ENCODE data around the gene RNF208. TPM values are rescaled to one million over a fixed set of nuclear protein-coding genes. Genes with fewer than 3 reads are reported as not detected.

RNF208 gene
- total and polyA plus RNA-seq, 9 of the 15 experiments (the other 6 are each of a cell fraction or from before 2014, with no cell fraction given): 0.15 to 6.9 (median 0.50) TPM; not detected in 2

GRCh38 chr9:137182836-137183235 is 39.2 kb downstream of the RNF208 start:
- Histone ChIP-seq H3K9ac (ENCODE audit: insufficient read depth in 1 of 2, low read depth in 2 of 2, low read length in 2 of 2) (peak overlapping the region in 1 of 2 experiments; percentile 35; a peak in 2 of 4 replicates), H3K27ac (ENCODE audit: extremely low read depth, low read depth, low read length) (no peak overlapping the region), H3K79me2 (ENCODE audit: control insufficient read depth, insufficient read depth, low read length) (peaks cover 18% of the 10 kb centered on the region), H3K4me2 (ENCODE audit: insufficient read depth, low read length) (no peak overlapping the region), H4K20me1 (replicated peaks; ENCODE audit: control insufficient read depth, insufficient read depth, low read length) (peaks cover 8% of the 10 kb centered on the region), H3K4me1 (replicated peaks in 1 of 2; ENCODE audit: control insufficient read depth in 2 of 2, insufficient read depth in 2 of 2, low read length in 2 of 2) (peaks cover 14 to 80% of the 10 kb centered on the region in 2 experiments), H3K27me3 (ENCODE audit: control insufficient read depth in 2 of 2, insufficient read depth in 2 of 2, low read length in 2 of 2) (no peaks in the 10 kb centered on the region), H3K9me3 (replicated peaks; ENCODE audit: control insufficient read depth, insufficient read depth, low read depth, low read length) (no peaks in the 10 kb centered on the region), H3K9me1 (ENCODE audit: control insufficient read depth, insufficient read depth, low read length) (no peaks in the 10 kb centered on the region), H2AFZ (ENCODE audit: low read depth, low read length) (no peak overlapping the region), H3K36me3 (ENCODE audit: control insufficient read depth, insufficient read depth, low read length) (peaks cover 79% of the 10 kb centered on the region; the same call in 2 of the 3 replicates), H3K4me3 (no peak overlapping the region)
- POLR2A ChIA-PET: interaction anchor here (1.1 kb wide), 1 partner anchor 16 kb away, joined by 4 read pairs; no protein-coding TSS in a partner anchor
- WGBS (ENCODE audit: insufficient coverage, low coverage, missing lambda C conversion rate): 90% methylated on average over 13 of the region's 17 CpGs
- no peak for FAIRE-seq
- no TSS peak for BruUV-seq (replicated peaks)
- intact Hi-C loops (cut with micrococcal nuclease): no loop called here
- DNase-seq (ENCODE audit: extremely low read depth in 1 of 4, low spot score in 3 of 4): no peak
- CTCF ChIA-PET (ENCODE audit: low intra/inter-chr PET ratio): no interaction called here
- ATAC-seq: no peak
- in situ Hi-C loops (cut with MboI): no loop called here
- TF ChIP-seq, protein P1, sequence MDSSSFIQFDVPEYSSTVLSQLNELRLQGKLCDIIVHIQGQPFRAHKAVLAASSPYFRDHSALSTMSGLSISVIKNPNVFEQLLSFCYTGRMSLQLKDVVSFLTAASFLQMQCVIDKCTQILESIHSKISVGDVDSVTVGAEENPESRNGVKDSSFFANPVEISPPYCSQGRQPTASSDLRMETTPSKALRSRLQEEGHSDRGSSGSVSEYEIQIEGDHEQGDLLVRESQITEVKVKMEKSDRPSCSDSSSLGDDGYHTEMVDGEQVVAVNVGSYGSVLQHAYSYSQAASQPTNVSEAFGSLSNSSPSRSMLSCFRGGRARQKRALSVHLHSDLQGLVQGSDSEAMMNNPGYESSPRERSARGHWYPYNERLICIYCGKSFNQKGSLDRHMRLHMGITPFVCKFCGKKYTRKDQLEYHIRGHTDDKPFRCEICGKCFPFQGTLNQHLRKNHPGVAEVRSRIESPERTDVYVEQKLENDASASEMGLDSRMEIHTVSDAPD (CRISPR knock-in tag; IDR thresholded peaks at IDR 0.05): no peak
- TF ChIP-seq ZBTB7A (IDR thresholded peaks at IDR 0.05; ENCODE audit: borderline replicate concordance, control insufficient read depth, low read depth, low read length) (no peak), ZNF77 (CRISPR knock-in tag; IDR thresholded peaks at IDR 0.05) (no peak), PHF8 (IDR thresholded peaks at IDR 0.05; ENCODE audit: borderline replicate concordance, low read length) (no peak), ARHGAP35 (IDR thresholded peaks at IDR 0.05; ENCODE audit: partially characterized antibody) (no peak), ZNF431 (CRISPR knock-in tag; IDR thresholded peaks at IDR 0.05) (no peak), NCOA4 (IDR thresholded peaks at IDR 0.05; ENCODE audit: partially characterized antibody) (no peak), ZNF740 (CRISPR knock-in tag; IDR thresholded peaks at IDR 0.05) (no peak), ZNF740 (tag; IDR thresholded peaks at IDR 0.05) (no peak), NR2C2 (CRISPR knock-in tag; IDR thresholded peaks at IDR 0.05) (no peak), NR2C2 (tag; IDR thresholded peaks at IDR 0.05) (no peak), E4F1 (CRISPR knock-in tag; IDR thresholded peaks at IDR 0.05; ENCODE audit: borderline replicate concordance) (no peak), ZNF253 (CRISPR knock-in tag; conservative IDR thresholded peaks at IDR 0.05) (no peak), RBFOX2 (IDR thresholded peaks at IDR 0.05; ENCODE audit: low read depth, low read length) (0 out of 2 replicates have a peak, but pooled peaks have one; percentile 8), HMGN3 (IDR thresholded peaks at IDR 0.05; ENCODE audit: borderline replicate concordance, extremely low read depth, insufficient read length, low read depth, low read length) (peak; percentile 25), ETS2 (tag; IDR thresholded peaks at IDR 0.05; ENCODE audit: borderline replicate concordance, poor library complexity, severe bottlenecking) (no peak)
- TF ChIP-seq, protein P2, sequence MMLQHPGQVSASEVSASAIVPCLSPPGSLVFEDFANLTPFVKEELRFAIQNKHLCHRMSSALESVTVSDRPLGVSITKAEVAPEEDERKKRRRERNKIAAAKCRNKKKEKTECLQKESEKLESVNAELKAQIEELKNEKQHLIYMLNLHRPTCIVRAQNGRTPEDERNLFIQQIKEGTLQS (IDR thresholded peaks at IDR 0.05): 0 out of 2 replicates have a peak, but pooled peaks have one; percentile 13
- TF ChIP-seq, protein P2 (CRISPR knock-in tag; conservative IDR thresholded peaks at IDR 0.05): no peak

Data from K562 (cell line).